Endothelial cell of umbilical vein (primary cell): Measurements from ENCODE around the gene GPD1. TPM values are rescaled to one million over a fixed set of nuclear protein-coding genes. Genes with fewer than 3 reads are reported as not detected.

Source experiments
- BruUV-seq: library from RNA; stranded (reverse); fragments of 400-500 nt; replicated peaks from 2 replicates; lab custom pipeline; 2021; lab: Mats Ljungman, UMichigan
- CTCF ChIA-PET: fragments of 300-600, 350-600 bp; sonication (Branson Sonifier 250); formaldehyde crosslinking; loops from one replicate; lab custom pipeline; 2021; ENCODE audit warnings: antibody characterized with exemption, inconsistent platforms; lab: Charles Lee
- POLR2A ChIA-PET: fragments of 300-600, 350-600 bp; sonication (Branson Sonifier 250); formaldehyde crosslinking; loops from one replicate; lab custom pipeline; 2021; ENCODE audit warnings: antibody characterized with exemption, inconsistent platforms; lab: Charles Lee
- DNase-seq: peaks from one replicate; pipeline ENCODE4 v3.0.0-alpha.2; 2011; ENCODE audit warnings: low read depth, low spot score
- FAIRE-seq: peaks from 2 replicates; lab custom pipeline; 2011; peaks lifted over from hg19 to GRCh38; lab: Jason Lieb, UNC
- H2AFZ ChIP-seq: 2 replicates; pipeline ENCODE4 v1.6.0; 2012; ENCODE audit warnings: low read depth, low read length, control low read depth, inconsistent platforms
- H3K27ac ChIP-seq: 2 replicates; pipeline ENCODE4 v1.5.1; 2011; ENCODE audit warnings: low read depth, mild to moderate bottlenecking, control low read depth, low read length, moderate library complexity; ENCODE audit not compliant: insufficient read depth
- H3K27me3 ChIP-seq, 2 experiments: 2 replicates each; pipeline versions ENCODE4 v1.6.0 to v1.6.1; 2011; ENCODE audit warnings: low read length in 2 of 2, mixed read lengths in 1 of 2; ENCODE audit not compliant: control insufficient read depth in 2 of 2, insufficient read depth in 2 of 2
- H3K36me3 ChIP-seq, 2 experiments: 2 replicates in 1 of 2; 3 replicates in 1 of 2; pipeline ENCODE4 v1.5.1; 2011; ENCODE audit warnings: low read length in 2 of 2, mild to moderate bottlenecking in 1 of 2, moderate library complexity in 1 of 2; ENCODE audit not compliant: control insufficient read depth in 2 of 2, insufficient read depth in 2 of 2; ENCODE audit errors: extremely low read depth in 1 of 2
- H3K4me1 ChIP-seq: 3 replicates; pipeline ENCODE4 v1.5.1; 2011; ENCODE audit warnings: mild to moderate bottlenecking, low read length; ENCODE audit not compliant: control insufficient read depth, insufficient read depth; ENCODE audit errors: extremely low read depth
- H3K4me2 ChIP-seq: 2 replicates; pipeline ENCODE4 v1.6.1; 2011; ENCODE audit warnings: low read length, control low read depth, mixed read lengths; ENCODE audit not compliant: insufficient read depth
- H3K4me3 ChIP-seq, 3 experiments: fragments of 200-600 bp in 1 of 3; sonication (generic), shearing (Covaris generic) in 1 of 3; replicated peaks in 1 of 3; 2 replicates each; pipeline ENCODE4 v1.5.1; 2011 to 2016; ENCODE audit warnings: control low read depth in 3 of 3, low read length in 3 of 3, mild to moderate bottlenecking in 2 of 3, inconsistent platforms in 1 of 3, low read depth in 1 of 3, moderate library complexity in 1 of 3; ENCODE audit not compliant: insufficient read depth in 1 of 3
- H3K79me2 ChIP-seq: 2 replicates; pipeline ENCODE4 v1.6.0; 2012; ENCODE audit warnings: low read length, inconsistent platforms; ENCODE audit not compliant: control insufficient read depth, insufficient read depth
- H3K9ac ChIP-seq: replicated peaks from 2 replicates; pipeline ENCODE3; 2011; ENCODE audit warnings: low read length, control low read depth; ENCODE audit not compliant: insufficient read depth; ENCODE audit errors: extremely low read depth
- H3K9me1 ChIP-seq: replicated peaks from 3 replicates; pipeline ENCODE4 v1.6.0; 2011; ENCODE audit warnings: mild to moderate bottlenecking, low read length; ENCODE audit not compliant: control insufficient read depth, insufficient read depth; ENCODE audit errors: extremely low read depth
- H3K9me3 ChIP-seq: replicated peaks from 2 replicates; pipeline ENCODE4 v1.5.1; 2012; ENCODE audit warnings: low read length, inconsistent platforms; ENCODE audit not compliant: control insufficient read depth, insufficient read depth
- H4K20me1 ChIP-seq: replicated peaks from 2 replicates; pipeline ENCODE3; 2011; ENCODE audit warnings: mild to moderate bottlenecking, low read length; ENCODE audit not compliant: control insufficient read depth, insufficient read depth; ENCODE audit errors: extremely low read depth
- CTCF ChIP-seq, 2 donors: IDR thresholded peaks; 1 replicate in 1 of 2; 2 replicates in 1 of 2; pipeline ENCODE4 v1.5.1; 2011; ENCODE audit warnings: low read length in 2 of 2, mild to moderate bottlenecking in 2 of 2, moderate library complexity in 2 of 2, control low read depth in 1 of 2, inconsistent platforms in 1 of 2, low read depth in 1 of 2; ENCODE audit not compliant: insufficient read depth in 1 of 2; ENCODE audit errors: extremely low read depth in 1 of 2
- EZH2 ChIP-seq: IDR thresholded peaks from 2 replicates; pipeline ENCODE4 v1.6.1; 2012; ENCODE audit warnings: borderline replicate concordance, low read depth, mild to moderate bottlenecking, moderate library complexity, low read length, inconsistent platforms; ENCODE audit not compliant: severe bottlenecking
- FOS ChIP-seq: IDR thresholded peaks from 2 replicates; pipeline ENCODE4 v1.6.1; 2011; ENCODE audit warnings: mild to moderate bottlenecking, low read length, moderate library complexity, borderline replicate concordance; ENCODE audit not compliant: insufficient read depth
- GATA2 ChIP-seq: IDR thresholded peaks from 2 replicates; pipeline ENCODE4 v1.7.0; 2011; ENCODE audit warnings: low read depth, mild to moderate bottlenecking, moderate library complexity, mixed read lengths, low read length; ENCODE audit not compliant: insufficient read length, insufficient read depth
- JUN ChIP-seq: IDR thresholded peaks from 2 replicates; pipeline ENCODE4 v1.6.1; 2011; ENCODE audit warnings: borderline replicate concordance, low read depth; ENCODE audit not compliant: insufficient read length, insufficient read depth
- MAX ChIP-seq: IDR thresholded peaks from 2 replicates; pipeline ENCODE4 v1.6.1; 2011; ENCODE audit not compliant: insufficient read depth, insufficient read length
- MYC ChIP-seq: IDR thresholded peaks from one replicate; pipeline ENCODE4 v1.6.1; 2011; ENCODE audit warnings: mild to moderate bottlenecking, low read depth, low read length
- POLR2A ChIP-seq: IDR thresholded peaks from 2 replicates; pipeline ENCODE4 v1.6.1; 2012; ENCODE audit warnings: low read depth, mild to moderate bottlenecking, control low read depth, low read length
- POLR2AphosphoS5 ChIP-seq: IDR thresholded peaks from 2 replicates; pipeline ENCODE4 v1.6.1; 2012; ENCODE audit warnings: low read depth, mild to moderate bottlenecking, control low read depth, low read length, moderate library complexity; ENCODE audit not compliant: insufficient read depth
- dilution Hi-C: fragments of 300-500 bp; cut with MboI; formaldehyde crosslinking; loops from one replicate; pipeline ENCODE4 v1.15.0; 2019; ENCODE audit warnings: low sequenced_read_pairs; ENCODE audit not compliant: extremely low pct_ligation_motif_present
- intact Hi-C: fragments of 100-400 bp; cut with micrococcal nuclease; formaldehyde crosslinking; loops from one replicate; pipeline ENCODE4 v1.10.0; 2022
- polyA plus RNA-seq, 4 experiments: library from polyadenylated mRNA; depleted of rRNA in 3 of 4; stranded (reverse) in 3 of 4; unstranded in 1 of 4; fragments of >200 nt; gene quantifications; 2 replicates each; pipeline versions ENCODE4 v1.2.1 to v1.2.3, GENCODE V29; 2011 to 2012; ENCODE audit warnings: missing spikeins in 1 of 4
- total RNA-seq: library from RNA; stranded (reverse); gene quantifications from 2 replicates; pipeline ENCODE4 v1.2.3, GENCODE V29; 2021

Gene GPD1
- total and polyA plus RNA-seq, 2 donors (not counting 3 experiments of a cell fraction or from before 2014, with no cell fraction given), result 0.07 TPM; not detected in 1

- Histone ChIP-seq H3K79me2 (peaks cover 9% of the 10 kb centered on the region), H3K9ac (peak overlapping the region; percentile 44), H4K20me1 (no peaks in the 10 kb centered on the region), H3K4me3 (peak overlapping the region; percentile 0 to 76 (median 59)), H3K4me1 (peaks cover 9% of the 10 kb centered on the region), H3K4me2 (peak overlapping the region; percentile 17), H3K27me3 (no peaks in the 10 kb centered on the region), H3K9me1 (no peaks in the 10 kb centered on the region), H3K9me3 (no peaks in the 10 kb centered on the region), H3K36me3 (peaks cover 0 to 2% of the 10 kb centered on the region in 2 experiments), H3K27ac (peak overlapping the region; percentile 6), H2AFZ (peak overlapping the region; percentile 1)
- FAIRE-seq, result no peak
- intact Hi-C loops, result loop anchor here (1.0 kb wide), 2 partner anchors 27 to 55 kb away; partner anchors contain the start of genes CERS5 and SMARCD1
- dilution Hi-C loops, result no loop called here
- TSS peak; percentile 40 for BruUV-seq
- CTCF ChIA-PET, result interaction anchor here (0.8 to 4.5 kb wide), 19 partner anchors 8 to 202 kb away, joined by 3 to 89 read pairs (median 12); partner anchors contain the start of genes CERS5, GPD1 and SMARCD1
- no peak for DNase-seq
- POLR2A ChIA-PET, result interaction anchor here (0.7 to 2.3 kb wide), 6 partner anchors 8 to 110 kb away, joined by 3 to 20 read pairs (median 7); partner anchors contain the start of genes CERS5 and SMARCD1
- TF ChIP-seq POLR2A, result no peak
- no peak for TF ChIP-seq EZH2
- no peak for TF ChIP-seq CTCF (IDR thresholded peaks at IDR 0.05; ENCODE audit: extremely low read depth in 1 of 2, insufficient read depth in 1 of 2, low read depth in 1 of 2, low read length in 2 of 2)
- no peak for TF ChIP-seq FOS
- TF ChIP-seq MYC, result no peak
- TF ChIP-seq POLR2AphosphoS5, result no peak
- no peak for TF ChIP-seq MAX
- TF ChIP-seq JUN, result no peak
- no peak for TF ChIP-seq GATA2
These were observed 8.8 kb downstream of the GPD1 start for GRCh38 chr12:50112456-50113218.
